Stimulated activated CD4-positive, alpha-beta T cell treated with anti-CD3 and anti-CD28 coated beads, Interleukin-2, amount 100 ng/mL, for 4 hours (primary cell): ENCODE results near the gene CREB3L2.
"Not testable (repeated sequence)": the region's sequence is repeated elsewhere in the genome, so short reads cannot be mapped to it uniquely, and the experiment has no call there.

Experiments
- DNase-seq: peaks from one replicate; pipeline ENCODE4 v3.0.0-alpha.2; 2020; ENCODE audit warnings: low read depth

The CREB3L2 gene

DNA sequence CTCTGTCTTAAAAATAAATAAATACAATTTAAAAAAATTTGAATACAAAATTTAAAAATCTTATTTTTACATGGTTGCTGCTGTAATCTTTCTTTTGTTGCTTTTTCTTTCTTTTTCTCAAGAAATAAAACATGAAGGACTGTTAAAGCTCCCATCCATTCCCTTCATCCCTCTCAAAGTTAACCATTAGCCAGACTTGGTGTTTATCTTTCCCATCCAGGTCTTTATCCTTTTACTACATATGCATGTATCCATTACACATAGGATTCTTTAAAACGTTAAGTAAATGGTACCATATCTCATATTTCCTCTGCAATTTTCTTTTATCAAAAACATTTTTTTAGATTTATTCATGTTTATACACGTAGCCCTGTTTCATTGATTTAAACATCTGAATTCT lies 70.1 kb downstream of the CREB3L2 start:
- DNase-seq, result no peak

DNA sequence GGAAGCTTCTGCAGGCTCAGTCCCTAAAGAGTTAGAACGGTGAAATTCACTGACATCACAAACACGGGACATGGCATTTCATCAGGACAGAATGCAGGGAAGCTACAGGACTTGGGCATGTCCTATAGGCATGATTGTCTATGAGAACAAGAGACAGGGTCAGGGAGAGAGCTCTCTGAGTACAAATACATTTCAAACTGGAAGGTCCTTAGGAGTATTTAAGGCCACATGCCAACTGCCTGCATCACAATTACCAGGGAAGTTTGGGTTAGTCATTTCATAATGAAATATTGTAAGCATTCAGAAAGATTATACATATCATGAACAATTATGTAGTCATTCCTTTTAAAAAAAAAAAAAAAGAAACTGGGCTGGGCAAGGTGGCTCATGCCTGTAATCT lies 71.3 kb downstream of the CREB3L2 start:
- no peak for DNase-seq

- DNase-seq, result no peak
Measured at GRCh38 chr7:137928626-137929025, 73.3 kb downstream of the CREB3L2 start.

DNA sequence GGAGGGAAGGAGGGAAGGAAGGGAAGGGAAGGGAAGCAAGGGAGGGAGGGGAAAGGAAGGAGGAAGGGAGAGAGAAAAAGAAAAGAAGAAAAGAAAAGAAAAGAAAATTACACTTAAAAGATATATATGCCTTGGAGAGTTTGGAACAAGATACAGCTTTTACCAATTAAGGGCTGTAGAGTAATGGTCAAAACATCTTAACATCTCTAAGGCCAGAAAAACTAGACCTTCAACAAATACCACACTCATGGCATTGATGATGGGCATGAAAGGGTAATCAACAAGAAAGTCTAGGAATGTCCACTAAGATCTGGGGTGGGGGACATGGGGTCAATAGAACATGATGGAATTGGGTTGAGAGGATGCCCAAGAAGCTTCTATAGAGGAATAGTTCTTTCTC lies 74.5 kb downstream of the CREB3L2 start:
- DNase-seq, result no peak

DNA sequence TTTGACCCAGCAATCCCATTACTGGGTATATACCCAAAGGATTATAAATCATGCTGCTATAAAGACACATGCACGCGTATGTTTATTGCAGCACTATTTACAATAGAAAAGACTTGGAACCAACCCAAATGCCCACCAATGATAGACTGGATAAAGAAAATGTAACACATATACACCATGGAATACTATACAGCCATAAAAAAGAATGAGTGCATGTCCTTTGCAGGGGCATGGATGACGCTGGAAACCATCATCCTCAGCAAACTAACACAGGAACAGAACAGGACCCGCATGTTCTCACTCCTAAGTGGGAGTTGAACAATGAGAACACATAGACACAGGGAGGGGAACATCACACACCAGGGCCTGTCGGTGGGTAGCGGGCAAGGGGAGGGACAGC lies 75.7 kb downstream of the CREB3L2 start:
- DNase-seq, result not testable (repeated sequence)

GRCh38 chr7:137925754-137926153 lies 76.1 kb downstream of the CREB3L2 start:
- no peak for DNase-seq

- DNase-seq, result no peak
Measured at GRCh38 chr7:137925091-137925490, 76.8 kb downstream of the CREB3L2 start.

GRCh38 chr7:137923380-137923779 lies 78.5 kb downstream of the CREB3L2 start:
- DNase-seq, result no peak

- no peak for DNase-seq
Measured at GRCh38 chr7:137920637-137921399, 81.1 kb downstream of the CREB3L2 start.

DNA sequence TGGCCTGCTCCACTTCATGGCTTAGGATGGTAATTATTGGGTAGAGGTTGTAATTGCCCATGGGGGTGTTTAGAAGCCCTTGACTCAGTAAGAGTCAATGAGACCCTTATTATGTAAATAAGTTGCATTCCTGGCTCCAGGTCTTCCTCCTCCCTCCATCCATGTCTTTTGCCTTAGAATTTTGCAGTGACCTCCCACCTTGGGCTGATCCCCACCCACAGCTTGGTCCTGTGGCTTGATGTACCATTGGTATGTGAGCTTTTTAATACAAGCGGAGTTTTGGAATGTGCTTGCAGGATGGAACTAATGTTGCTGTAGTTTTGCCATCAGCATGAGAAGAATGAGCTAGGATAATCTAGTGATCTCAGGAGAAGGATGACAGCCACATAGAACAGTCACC lies 81.9 kb downstream of the CREB3L2 start:
- DNase-seq, result no peak

DNA sequence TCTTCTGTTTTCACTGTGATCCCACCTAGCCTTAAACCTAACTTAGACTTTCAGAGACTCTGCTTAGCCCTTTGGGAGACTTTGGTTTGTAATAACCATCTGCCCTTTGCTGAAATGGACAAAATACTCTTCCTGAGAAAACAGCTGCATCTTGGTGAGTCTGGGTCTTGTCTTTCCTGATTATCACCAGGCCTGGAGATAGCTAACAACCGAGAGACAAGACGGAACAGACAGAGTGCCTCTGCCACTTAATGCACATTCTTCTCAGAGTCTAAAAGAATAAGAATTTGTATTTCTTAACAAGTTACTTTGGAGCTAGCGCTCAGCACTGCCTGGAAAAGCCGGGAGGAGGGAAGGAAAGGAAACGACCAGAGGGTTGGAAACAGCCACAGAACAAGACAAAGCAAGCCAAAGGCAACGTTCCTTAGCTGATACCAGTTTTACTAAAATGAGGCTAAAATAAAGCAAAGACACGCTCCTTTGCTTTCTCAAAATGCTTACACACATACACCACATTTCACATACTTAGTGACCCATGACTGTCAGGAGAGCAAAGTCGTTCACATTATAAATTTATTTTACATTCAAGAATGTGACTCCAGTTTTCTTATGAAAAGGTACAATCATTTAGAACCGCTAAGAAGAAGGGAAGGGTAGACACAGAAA lies 84.8 kb downstream of the CREB3L2 start:
- no peak for DNase-seq

DNA sequence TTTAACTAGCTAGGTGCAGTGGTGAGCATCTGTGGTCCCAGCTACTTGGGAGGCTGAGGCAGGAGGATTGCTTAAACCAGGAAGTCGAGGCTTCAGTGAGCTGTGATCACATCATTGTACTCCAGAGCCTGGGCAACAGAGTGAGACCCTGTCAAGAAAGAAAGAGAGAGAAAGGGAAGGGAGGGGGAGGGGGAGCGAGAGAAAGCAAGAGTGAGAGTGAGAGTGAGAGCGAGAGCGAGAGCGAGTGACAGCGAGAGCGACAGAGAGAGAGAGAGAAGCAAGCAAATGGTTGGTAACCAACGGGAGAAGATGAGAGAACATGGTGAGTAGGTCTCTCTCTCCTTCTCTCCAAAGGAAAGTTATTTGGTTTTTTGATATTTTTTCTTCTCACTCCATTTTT lies 85.3 kb downstream of the CREB3L2 start:
- no peak for DNase-seq

GRCh38 chr7:137915266-137915665 lies 86.6 kb downstream of the CREB3L2 start:
- DNase-seq, result no peak

GRCh38 chr7:137913985-137914384 lies 87.9 kb downstream of the CREB3L2 start:
- no peak for DNase-seq

- DNase-seq, result no peak
Measured at GRCh38 chr7:137909042-137909441, 92.8 kb downstream of the CREB3L2 start.

GRCh38 chr7:137908106-137908505 lies 93.8 kb downstream of the CREB3L2 start:
- no peak for DNase-seq

GRCh38 chr7:137906636-137907035 lies 95.2 kb downstream of the CREB3L2 start:
- not testable (repeated sequence) for DNase-seq

- DNase-seq, result no peak
Measured at GRCh38 chr7:137904833-137905232, 97.1 kb downstream of the CREB3L2 start.

- DNase-seq, result peak; percentile 35
Measured at GRCh38 chr7:137903382-137904169, 98.3 kb downstream of the CREB3L2 start.

GRCh38 chr7:137900137-137900536 lies 101.7 kb downstream of the CREB3L2 start:
- DNase-seq, result no peak

GRCh38 chr7:137898839-137899721 lies 102.8 kb downstream of the CREB3L2 start:
- peak; percentile 59 for DNase-seq
